ENCODE measurements around the gene NRG2. TPM values are rescaled to one million over a fixed set of nuclear protein-coding genes. Genes with fewer than 3 reads are reported as not detected.

NRG2 gene
- total RNA-seq, 2 experiments from 2014 or later: 0.11 TPM; not detected in 1

DNA sequence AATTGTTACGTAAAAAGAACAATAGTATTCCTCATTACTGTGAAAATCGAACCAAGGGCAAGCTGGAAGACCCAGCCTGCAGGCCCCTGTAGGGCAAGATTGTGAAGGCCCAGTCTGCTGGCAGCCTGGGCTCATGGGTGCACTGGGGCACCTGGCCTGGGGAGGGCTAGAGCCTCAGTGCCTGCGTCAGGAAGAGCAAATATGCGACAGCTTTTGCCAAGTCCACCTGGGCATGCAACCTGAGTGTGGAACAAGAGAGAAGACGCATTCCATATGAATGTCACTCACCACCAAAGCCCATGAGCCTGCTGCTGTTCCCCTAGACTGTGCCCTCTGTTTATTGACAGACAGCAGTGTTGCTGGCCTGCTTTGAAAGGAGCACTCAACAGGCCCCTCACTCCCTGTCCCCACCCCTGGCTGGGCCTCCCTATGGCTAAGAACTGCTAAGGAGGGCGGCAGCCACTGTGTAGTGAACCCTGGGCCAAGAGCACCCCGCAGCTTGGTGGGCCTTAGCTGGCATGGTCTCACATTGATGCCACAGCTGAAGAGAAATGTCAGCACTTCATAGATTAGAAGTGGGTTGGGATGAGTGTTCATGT, 219.2 kb downstream of the NRG2 start:
- Mint-ChIP-seq H3K36me3 (ENCODE audit: low read depth) (no peaks in the 10 kb centered on the region), H3K27me3 (peaks cover 2% of the 10 kb centered on the region), H3K4me1 (ENCODE audit: low read depth) (no peaks in the 10 kb centered on the region), H3K27ac (no peak overlapping the region), H3K9me3 (peaks cover 1% of the 10 kb centered on the region), H3K4me3 (no peak overlapping the region)
- ATAC-seq (no peak), DNase-seq (no peak)
- ChIA-PET CTCF (interaction anchor here (1.4 kb wide), 1 partner anchor 20 kb away, joined by 4 read pairs; no protein-coding TSS in a partner anchor), POLR2A (no interaction called here)
- TF ChIP-seq, protein P1, sequence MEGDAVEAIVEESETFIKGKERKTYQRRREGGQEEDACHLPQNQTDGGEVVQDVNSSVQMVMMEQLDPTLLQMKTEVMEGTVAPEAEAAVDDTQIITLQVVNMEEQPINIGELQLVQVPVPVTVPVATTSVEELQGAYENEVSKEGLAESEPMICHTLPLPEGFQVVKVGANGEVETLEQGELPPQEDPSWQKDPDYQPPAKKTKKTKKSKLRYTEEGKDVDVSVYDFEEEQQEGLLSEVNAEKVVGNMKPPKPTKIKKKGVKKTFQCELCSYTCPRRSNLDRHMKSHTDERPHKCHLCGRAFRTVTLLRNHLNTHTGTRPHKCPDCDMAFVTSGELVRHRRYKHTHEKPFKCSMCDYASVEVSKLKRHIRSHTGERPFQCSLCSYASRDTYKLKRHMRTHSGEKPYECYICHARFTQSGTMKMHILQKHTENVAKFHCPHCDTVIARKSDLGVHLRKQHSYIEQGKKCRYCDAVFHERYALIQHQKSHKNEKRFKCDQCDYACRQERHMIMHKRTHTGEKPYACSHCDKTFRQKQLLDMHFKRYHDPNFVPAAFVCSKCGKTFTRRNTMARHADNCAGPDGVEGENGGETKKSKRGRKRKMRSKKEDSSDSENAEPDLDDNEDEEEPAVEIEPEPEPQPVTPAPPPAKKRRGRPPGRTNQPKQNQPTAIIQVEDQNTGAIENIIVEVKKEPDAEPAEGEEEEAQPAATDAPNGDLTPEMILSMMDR (IDR thresholded peaks at IDR 0.05): no peak
- intact Hi-C loops (cut with micrococcal nuclease): no loop called here

DNA sequence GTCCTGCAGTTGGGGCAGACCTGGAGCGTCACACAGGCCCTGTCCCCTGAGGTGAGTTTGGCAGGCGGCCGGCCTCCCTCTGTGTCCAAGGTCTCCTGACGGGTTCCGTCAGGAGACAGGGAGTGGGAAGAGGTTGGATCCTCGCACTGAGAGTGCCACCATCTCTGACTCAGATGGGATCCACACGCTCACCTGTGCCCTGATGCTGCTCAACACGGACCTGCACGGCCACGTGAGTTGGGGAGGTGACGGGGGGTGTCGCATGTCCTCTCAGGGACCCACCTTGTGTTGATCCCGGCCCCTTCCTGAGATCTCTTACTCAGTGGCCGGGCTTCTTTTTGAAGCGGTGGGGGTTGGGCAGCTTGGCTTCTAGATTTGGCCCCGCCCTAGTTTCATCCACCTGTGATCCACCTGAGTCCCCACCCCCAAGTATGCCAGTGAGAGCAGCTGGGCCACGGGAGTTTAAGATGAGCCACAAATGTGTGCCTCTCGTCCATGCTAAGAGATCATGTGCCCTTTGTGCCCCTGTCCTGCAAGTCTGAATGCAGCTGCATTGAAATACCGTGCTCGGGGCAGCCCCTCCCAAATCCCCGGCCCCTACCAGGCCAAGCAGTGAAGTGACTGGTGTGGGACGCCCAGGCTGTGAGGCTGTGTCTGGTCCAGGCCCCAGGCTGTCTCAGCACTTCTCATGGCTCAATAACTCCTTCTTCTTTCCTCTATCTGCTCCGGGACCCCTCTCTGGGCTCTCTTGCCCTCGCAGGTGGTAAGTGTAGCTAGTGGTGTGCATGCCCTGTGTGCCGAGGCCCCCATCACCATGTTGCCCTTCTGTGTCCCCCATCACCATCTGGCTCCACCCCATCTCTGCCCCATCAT, 220.3 kb downstream of the NRG2 start:
- ChIA-PET CTCF (no interaction called here), POLR2A (no interaction called here)
- TF ChIP-seq, protein P1 (IDR thresholded peaks at IDR 0.05): no peak
- Mint-ChIP-seq H3K27me3 (peaks cover 2% of the 10 kb centered on the region), H3K36me3 (ENCODE audit: low read depth) (no peaks in the 10 kb centered on the region), H3K9me3 (peaks cover 4% of the 10 kb centered on the region), H3K27ac (no peak overlapping the region), H3K4me1 (ENCODE audit: low read depth) (no peaks in the 10 kb centered on the region), H3K4me3 (no peak overlapping the region)
- intact Hi-C loops (cut with micrococcal nuclease): no loop called here
- no peak for DNase-seq
- ATAC-seq: no peak

DNA sequence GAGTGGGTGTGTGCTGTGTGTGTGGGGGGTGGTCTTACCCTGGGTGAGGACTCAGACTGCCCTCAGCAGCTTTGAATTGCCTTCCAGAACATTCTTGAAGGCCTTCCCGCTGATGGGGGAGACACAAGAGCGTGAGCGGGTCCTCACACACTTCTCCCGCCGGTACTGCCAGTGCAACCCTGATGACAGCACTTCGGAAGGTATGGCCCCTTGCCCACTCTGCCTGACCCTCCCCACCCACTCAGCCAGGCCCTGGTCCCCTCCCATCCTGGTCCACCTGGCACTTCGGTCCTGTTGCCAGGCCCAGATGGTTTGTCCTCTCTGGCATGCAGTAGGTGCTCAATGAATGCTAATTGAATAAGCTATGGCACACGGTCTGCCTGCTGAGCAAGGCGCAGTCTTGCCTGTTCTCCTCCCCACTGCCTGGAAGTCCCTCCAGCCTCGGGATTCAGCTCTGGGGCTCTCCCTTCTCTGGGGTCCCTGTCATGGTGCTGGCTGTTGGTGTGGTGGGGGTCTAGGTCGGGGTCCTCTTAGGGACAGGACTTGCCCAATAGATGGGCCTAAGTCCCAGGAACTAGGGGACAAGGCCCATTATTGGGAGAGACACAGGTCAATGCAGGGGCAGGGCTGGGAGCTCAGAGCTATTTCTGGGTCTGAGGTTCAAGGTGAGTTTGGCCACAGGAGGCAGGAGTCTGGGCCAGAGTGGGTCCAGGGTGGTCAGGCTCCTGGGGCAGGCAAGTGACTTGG, 221.1 kb downstream of the NRG2 start:
- Mint-ChIP-seq H3K27me3 (peaks cover 2% of the 10 kb centered on the region), H3K4me3 (no peak overlapping the region), H3K36me3 (ENCODE audit: low read depth) (no peaks in the 10 kb centered on the region), H3K4me1 (ENCODE audit: low read depth) (no peaks in the 10 kb centered on the region), H3K9me3 (peaks cover 4% of the 10 kb centered on the region), H3K27ac (no peak overlapping the region)
- TF ChIP-seq, protein P1 (IDR thresholded peaks at IDR 0.05): no peak
- intact Hi-C loops (cut with micrococcal nuclease): no loop called here
- ChIA-PET CTCF (no interaction called here), POLR2A (no interaction called here)
- no peak for DNase-seq
- no peak for ATAC-seq

DNA sequence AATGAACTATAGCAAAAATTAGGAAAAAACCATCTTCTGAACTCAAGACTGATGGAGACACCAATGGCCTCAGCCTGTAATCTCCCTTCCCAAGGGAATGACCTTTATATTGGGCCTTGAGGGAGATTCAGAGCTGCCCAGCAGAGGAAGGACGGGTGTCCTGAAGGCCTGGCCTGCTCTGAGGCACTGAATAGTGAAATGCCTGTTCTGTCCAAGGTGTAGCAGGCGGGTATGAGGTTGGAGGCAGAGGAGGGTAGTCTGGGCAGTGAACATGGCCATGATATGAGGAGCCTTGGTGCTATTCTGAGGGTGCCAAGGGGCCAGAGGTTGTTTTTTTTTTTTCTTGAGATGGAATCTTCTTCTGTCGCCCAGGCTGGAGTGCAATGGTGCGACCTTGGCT, 222.5 kb downstream of the NRG2 start:
- POLR2A ChIA-PET: no interaction called here
- CTCF ChIA-PET: no interaction called here
- H3K36me3 Mint-ChIP-seq (ENCODE audit: low read depth): no peaks in the 10 kb centered on the region
- peaks cover 4% of the 10 kb centered on the region for H3K9me3 Mint-ChIP-seq
- no peak for DNase-seq
- no peak overlapping the region for H3K4me3 Mint-ChIP-seq
- H3K27ac Mint-ChIP-seq: no peak overlapping the region
- intact Hi-C loops (cut with micrococcal nuclease): no loop called here
- no peaks in the 10 kb centered on the region for H3K4me1 Mint-ChIP-seq (ENCODE audit: low read depth)
- TF ChIP-seq, protein P1 (IDR thresholded peaks at IDR 0.05): no peak
- no peak for ATAC-seq
- peaks cover 2% of the 10 kb centered on the region for H3K27me3 Mint-ChIP-seq

DNA sequence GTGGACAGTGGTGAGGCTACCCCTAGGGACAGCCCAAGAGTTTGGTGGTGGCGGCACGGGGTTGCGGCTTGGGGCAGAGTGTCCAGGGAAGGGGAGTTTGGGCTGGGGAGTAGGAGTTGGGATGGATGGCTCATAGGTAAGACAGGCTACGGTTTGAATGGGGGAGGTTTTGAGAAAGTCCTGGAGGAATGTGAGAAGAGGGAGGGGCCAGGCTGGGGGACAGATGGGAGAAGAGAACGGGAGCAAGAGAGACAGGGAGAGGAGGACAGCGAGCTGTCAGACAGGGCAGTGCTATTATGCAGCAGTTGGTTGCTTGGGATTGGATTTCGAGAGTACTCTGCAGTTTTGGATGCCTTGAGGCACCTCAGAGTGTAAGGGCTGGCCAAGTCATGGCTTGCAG, 223.0 kb downstream of the NRG2 start:
- Mint-ChIP-seq H3K27me3 (peaks cover 2% of the 10 kb centered on the region), H3K9me3 (peaks cover 4% of the 10 kb centered on the region), H3K4me1 (ENCODE audit: low read depth) (no peaks in the 10 kb centered on the region), H3K36me3 (ENCODE audit: low read depth) (no peaks in the 10 kb centered on the region), H3K27ac (no peak overlapping the region), H3K4me3 (no peak overlapping the region)
- DNase-seq (no peak), ATAC-seq (no peak)
- CTCF ChIA-PET: no interaction called here
- TF ChIP-seq, protein P1 (IDR thresholded peaks at IDR 0.05): no peak
- intact Hi-C loops (cut with micrococcal nuclease): no loop called here
- POLR2A ChIA-PET: no interaction called here

Data from activated CD8-positive, alpha-beta T cell treated with anti-CD3 and anti-CD28 coated beads for 36 hours (primary cell).